Stomach (tissue), 9 donors: ENCODE results near the gene NPAS3. TPM values are rescaled to one million over a fixed set of nuclear protein-coding genes. Genes with fewer than 3 reads are reported as not detected.

ENCODE experiments used
- DNase-seq, 2 donors: peaks; one replicate each; pipeline versions ENCODE4 v3.0.0 to v3.0.0-alpha.2; 2013 to 2019
- H3K27ac ChIP-seq, 5 donors: fragments of 200-600 bp in 4 of 5; sonication (generic) in 4 of 5; one replicate each; pipeline ENCODE4 v1.5.1; 2013 to 2019; ENCODE audit warnings: mild to moderate bottlenecking in 1 of 5, moderate library complexity in 1 of 5
- H3K27me3 ChIP-seq, 3 donors: fragments of 200-600 bp; sonication (generic); one replicate each; pipeline ENCODE4 v1.5.1; 2017 to 2019; ENCODE audit warnings: mixed run types in 1 of 3
- H3K36me3 ChIP-seq, 4 donors: fragments of 200-600 bp; sonication (generic); 1 replicate in 3 of 4; 2 replicates in 1 of 4; pipeline ENCODE4 v1.5.1; 2016 to 2019
- H3K4me1 ChIP-seq, 4 donors: fragments of 200-600 bp; sonication (generic); one replicate each; pipeline ENCODE4 v1.5.1; 2016 to 2019
- H3K4me3 ChIP-seq, 4 donors: fragments of 200-600 bp; sonication (generic) in 3 of 4; one replicate each; pipeline ENCODE4 v1.5.1; 2016 to 2019; ENCODE audit warnings: mild to moderate bottlenecking in 1 of 4
- H3K9me3 ChIP-seq, 4 donors: fragments of 200-600 bp; sonication (generic); one replicate each; pipeline ENCODE4 v1.5.1; 2016 to 2019
- EP300 ChIP-seq: sonication (generic); formaldehyde crosslinking; IDR thresholded peaks from one replicate; pipeline ENCODE4 v1.6.1; 2017; ENCODE audit warnings: antibody characterized with exemption
- POLR2A ChIP-seq, 4 donors: fragments of 450-650 bp; IDR thresholded peaks; one replicate each; pipeline ENCODE4 v1.6.1; 2016; ENCODE audit warnings: antibody characterized with exemption in 4 of 4, control low read depth in 2 of 4, mild to moderate bottlenecking in 1 of 4, moderate library complexity in 1 of 4
- POLR2AphosphoS5 ChIP-seq, 3 donors: sonication (generic); formaldehyde crosslinking; IDR thresholded peaks; one replicate each; pipeline ENCODE4 v1.6.1; 2016; ENCODE audit warnings: antibody characterized with exemption in 3 of 3
- WGBS, 5 donors: extraction: QIAGEN DNeasy Blood & Tissue Kit in 3 of 5; methylation state at CpG; one replicate each; pipeline versions ENCODE4 v1.1.5 to v1.1.7; 2013 to 2018; 5-methylcytosine and 5-hydroxymethylcytosine counted together
- intact Hi-C: fragments of 100-400 bp; cut with DNase I; formaldehyde crosslinking; loops from one replicate; pipeline ENCODE4 v1.15.1; 2023; ENCODE audit warnings: low total_unique reads
- polyA plus RNA-seq, 3 donors: library from polyadenylated mRNA; stranded (reverse); fragments of 200-250 nt; gene quantifications; one replicate each; pipeline ENCODE4 v1.2.3, GENCODE V29; 2013
- total RNA-seq, 5 donors: library from RNA; depleted of rRNA; stranded (reverse); fragments of >200 nt; gene quantifications; one replicate each; pipeline versions ENCODE4 v1.1.0 to v1.2.3, GENCODE V29; 2014 to 2016
- TF ChIP-seq, protein P1 (sequence below), 7 experiments: fragments of 450-650 bp in 4 of 7; fragments of 200-600 bp in 3 of 7; sonication (generic) in 3 of 7; IDR thresholded peaks; one replicate each; pipeline ENCODE4 v1.5.1; 2016 to 2019; ENCODE audit warnings: antibody characterized with exemption in 7 of 7, control low read depth in 2 of 7, mild to moderate bottlenecking in 1 of 7
- donor health status: healthy with polysubstance abuse.
- donor health status: Bipolar disorder and iron deficiency.
- donor health status: healthy.

Gene NPAS3
- total and polyA plus RNA-seq, 8 donors: under 0.01 to 7.9 (median 0.76) TPM; not detected in 1

DNA sequence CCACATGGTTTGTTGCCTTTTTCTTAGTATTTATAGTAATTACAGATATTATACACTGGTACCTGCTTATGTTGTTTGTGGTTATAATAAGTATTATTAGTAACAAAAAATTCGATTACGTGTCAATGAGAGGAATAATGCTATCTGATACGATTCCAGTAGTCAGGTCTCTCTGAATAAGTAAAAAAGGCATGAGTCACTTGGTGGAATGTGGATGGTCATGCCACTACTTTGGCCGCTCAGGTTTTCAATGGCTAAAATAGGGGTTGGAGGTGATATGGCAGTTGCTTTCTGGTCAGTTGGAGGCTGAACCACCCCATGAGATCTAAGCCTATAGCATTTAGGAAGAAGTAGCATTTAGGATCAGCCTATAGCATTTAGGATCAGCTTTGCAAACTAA is 255.9 kb downstream of the NPAS3 start:
- WGBS, 5 donors: 92 to 94% (median 93%) methylated on average over 4 of the region's 4 CpGs
- peaks cover 0 to 13% (median 7%) of the 10 kb centered on the region in 4 donors for H3K9me3 ChIP-seq
- intact Hi-C loops: no loop called here
- DNase-seq: no peak
- H3K27ac ChIP-seq: no peak overlapping the region
- H3K4me1 ChIP-seq: no peaks in the 10 kb centered on the region
- no peaks in the 10 kb centered on the region for H3K27me3 ChIP-seq
- no peak overlapping the region for H3K4me3 ChIP-seq
- no peaks in the 10 kb centered on the region for H3K36me3 ChIP-seq
- TF ChIP-seq, protein P1, sequence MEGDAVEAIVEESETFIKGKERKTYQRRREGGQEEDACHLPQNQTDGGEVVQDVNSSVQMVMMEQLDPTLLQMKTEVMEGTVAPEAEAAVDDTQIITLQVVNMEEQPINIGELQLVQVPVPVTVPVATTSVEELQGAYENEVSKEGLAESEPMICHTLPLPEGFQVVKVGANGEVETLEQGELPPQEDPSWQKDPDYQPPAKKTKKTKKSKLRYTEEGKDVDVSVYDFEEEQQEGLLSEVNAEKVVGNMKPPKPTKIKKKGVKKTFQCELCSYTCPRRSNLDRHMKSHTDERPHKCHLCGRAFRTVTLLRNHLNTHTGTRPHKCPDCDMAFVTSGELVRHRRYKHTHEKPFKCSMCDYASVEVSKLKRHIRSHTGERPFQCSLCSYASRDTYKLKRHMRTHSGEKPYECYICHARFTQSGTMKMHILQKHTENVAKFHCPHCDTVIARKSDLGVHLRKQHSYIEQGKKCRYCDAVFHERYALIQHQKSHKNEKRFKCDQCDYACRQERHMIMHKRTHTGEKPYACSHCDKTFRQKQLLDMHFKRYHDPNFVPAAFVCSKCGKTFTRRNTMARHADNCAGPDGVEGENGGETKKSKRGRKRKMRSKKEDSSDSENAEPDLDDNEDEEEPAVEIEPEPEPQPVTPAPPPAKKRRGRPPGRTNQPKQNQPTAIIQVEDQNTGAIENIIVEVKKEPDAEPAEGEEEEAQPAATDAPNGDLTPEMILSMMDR (IDR thresholded peaks at IDR 0.05): no peak
- TF ChIP-seq POLR2A (IDR thresholded peaks at IDR 0.05) (no peak), POLR2AphosphoS5 (IDR thresholded peaks at IDR 0.05) (no peak), EP300 (no peak)

DNA sequence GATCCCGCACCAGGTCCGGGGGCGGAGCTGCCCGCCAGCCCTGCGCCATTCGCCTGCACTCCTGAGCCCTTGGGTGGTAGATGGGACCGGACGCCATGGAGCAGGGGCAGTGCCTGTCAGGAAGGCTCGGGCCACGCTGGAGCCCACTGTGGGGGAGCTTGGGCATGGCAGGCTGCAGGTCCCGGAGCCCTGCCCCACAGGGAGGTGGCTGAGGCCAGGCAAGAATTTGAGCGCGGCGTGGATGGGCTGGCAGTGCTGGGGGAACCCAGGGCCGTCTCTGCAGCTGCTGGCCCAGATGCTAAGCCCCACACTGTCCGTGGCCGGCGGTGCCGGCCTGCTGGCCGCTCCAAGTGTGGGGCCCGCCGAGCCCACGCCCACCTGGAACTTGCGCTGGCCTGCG is 260.0 kb downstream of the NPAS3 start:
- intact Hi-C loops: no loop called here

DNA sequence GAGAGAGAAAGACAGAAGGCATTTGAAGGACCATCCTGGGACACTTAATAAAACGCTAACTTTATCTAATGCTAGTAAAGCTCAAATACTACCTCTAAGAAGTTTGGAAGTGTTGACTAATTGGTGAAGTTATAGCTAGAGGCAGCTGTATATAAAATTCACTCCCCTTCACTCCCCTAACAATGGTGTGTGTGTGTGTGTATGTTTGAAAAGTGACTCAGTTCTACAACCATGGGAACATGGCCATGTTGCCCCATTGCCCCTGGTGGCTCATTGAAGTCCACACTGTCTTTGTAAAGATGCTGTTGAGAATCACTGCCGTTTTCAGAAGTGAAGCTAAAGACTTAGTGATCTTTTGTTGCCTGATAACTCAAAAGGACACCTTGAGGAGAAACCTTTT is 262.4 kb downstream of the NPAS3 start:
- 73 to 89% (median 77%) methylated on average over 2 of the region's 2 CpGs for WGBS, 5 donors
- no peaks in the 10 kb centered on the region for H3K4me1 ChIP-seq
- no peaks in the 10 kb centered on the region for H3K27me3 ChIP-seq
- H3K27ac ChIP-seq: no peak overlapping the region
- no peak overlapping the region for H3K4me3 ChIP-seq
- no peak for DNase-seq
- H3K9me3 ChIP-seq: peaks cover 0 to 13% (median 7%) of the 10 kb centered on the region in 4 donors
- TF ChIP-seq, protein P1 (IDR thresholded peaks at IDR 0.05): no peak
- TF ChIP-seq EP300 (no peak), POLR2A (IDR thresholded peaks at IDR 0.05) (no peak), POLR2AphosphoS5 (IDR thresholded peaks at IDR 0.05) (no peak)
- no peaks in the 10 kb centered on the region for H3K36me3 ChIP-seq
- intact Hi-C loops: no loop called here

More for the DNA sequence above, 260.0 kb downstream of the NPAS3 start:
- Histone ChIP-seq H3K4me1 (no peaks in the 10 kb centered on the region), H3K27ac (no peak overlapping the region), H3K36me3 (no peaks in the 10 kb centered on the region), H3K4me3 (no peak overlapping the region), H3K27me3 (no peaks in the 10 kb centered on the region), H3K9me3 (peaks cover 0 to 13% (median 7%) of the 10 kb centered on the region in 4 donors)
- 93 to 98% (median 96%) methylated on average over 20 to 25 of the region's 25 CpGs for WGBS, 5 donors
- DNase-seq: no peak
- TF ChIP-seq POLR2AphosphoS5 (IDR thresholded peaks at IDR 0.05) (no peak), EP300 (no peak), POLR2A (IDR thresholded peaks at IDR 0.05) (no peak)
- TF ChIP-seq, protein P1 (IDR thresholded peaks at IDR 0.05): no peak

DNA sequence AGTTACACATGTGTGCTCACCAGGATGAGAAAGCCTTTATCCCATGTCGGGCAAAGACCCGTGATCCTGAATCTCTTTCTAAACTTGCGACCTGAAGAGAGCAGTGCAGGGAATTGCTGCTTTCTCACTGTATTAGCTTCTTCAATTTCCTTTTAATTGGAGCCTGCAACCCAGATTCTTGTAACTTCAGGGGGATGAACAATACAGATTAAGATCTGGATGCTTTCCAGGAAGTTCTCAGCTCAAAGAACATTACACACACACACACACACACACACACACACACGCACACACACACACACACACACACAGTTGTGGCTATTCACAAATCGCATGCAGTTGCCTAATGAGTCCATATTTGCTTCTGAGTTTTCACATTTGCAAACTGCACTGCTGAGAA is 268.3 kb downstream of the NPAS3 start:
- no peak for DNase-seq
- Histone ChIP-seq H3K36me3 (no peaks in the 10 kb centered on the region), H3K4me1 (no peaks in the 10 kb centered on the region), H3K27ac (no peak overlapping the region), H3K27me3 (no peaks in the 10 kb centered on the region), H3K4me3 (no peak overlapping the region), H3K9me3 (no peaks in the 10 kb centered on the region)
- intact Hi-C loops: no loop called here
- TF ChIP-seq POLR2AphosphoS5 (IDR thresholded peaks at IDR 0.05) (no peak), EP300 (no peak), POLR2A (IDR thresholded peaks at IDR 0.05) (no peak)
- TF ChIP-seq, protein P1 (IDR thresholded peaks at IDR 0.05): no peak
- 60 to 72% (median 64%) methylated on average over 5 of the region's 5 CpGs for WGBS, 5 donors
